HAP-1 (cell line): ENCODE data around the gene ZNF598.
"Not testable (repeated sequence)": the region's sequence is repeated elsewhere in the genome, so short reads cannot be mapped to it uniquely, and the experiment has no call there.

Experiments used
- DNase-seq, 2 experiments: peaks; one replicate each; pipeline ENCODE4 v3.0.0-alpha.2; 2016 to 2020; ENCODE audit warnings: low spot score in 2 of 2
- H3K27me3 ChIP-seq: fragments of 250-450 bp; sonication (Bioruptor Pico); 2 replicates; pipeline ENCODE4 v1.5.1; 2020; ENCODE audit warnings: low read depth, mild to moderate bottlenecking, moderate library complexity
- H3K36me3 ChIP-seq: fragments of 250-450 bp; sonication (Bioruptor Pico); replicated peaks from 2 replicates; pipeline ENCODE4 v1.5.1; 2020; ENCODE audit warnings: mild to moderate bottlenecking
- H3K4me1 ChIP-seq: fragments of 250-450 bp; sonication (Bioruptor Pico); 2 replicates; pipeline ENCODE4 v1.5.1; 2020; ENCODE audit warnings: mild to moderate bottlenecking
- H3K4me3 ChIP-seq: fragments of 250-450 bp; sonication (Bioruptor Pico); 2 replicates; pipeline ENCODE4 v1.5.1; 2020; ENCODE audit warnings: mild to moderate bottlenecking, moderate library complexity
- H3K9me3 ChIP-seq: fragments of 250-450 bp; sonication (Bioruptor Pico); 2 replicates; pipeline ENCODE4 v1.5.1; 2020; ENCODE audit warnings: mild to moderate bottlenecking, moderate library complexity
- in situ Hi-C: fragments of 300-500 bp; cut with MboI; formaldehyde crosslinking; loops from 3 replicates; pipeline ENCODE4 v1.14.3; 2020; ENCODE audit warnings: low sequenced_read_pairs, inconsistent platforms, mixed read lengths

Gene ZNF598

DNA sequence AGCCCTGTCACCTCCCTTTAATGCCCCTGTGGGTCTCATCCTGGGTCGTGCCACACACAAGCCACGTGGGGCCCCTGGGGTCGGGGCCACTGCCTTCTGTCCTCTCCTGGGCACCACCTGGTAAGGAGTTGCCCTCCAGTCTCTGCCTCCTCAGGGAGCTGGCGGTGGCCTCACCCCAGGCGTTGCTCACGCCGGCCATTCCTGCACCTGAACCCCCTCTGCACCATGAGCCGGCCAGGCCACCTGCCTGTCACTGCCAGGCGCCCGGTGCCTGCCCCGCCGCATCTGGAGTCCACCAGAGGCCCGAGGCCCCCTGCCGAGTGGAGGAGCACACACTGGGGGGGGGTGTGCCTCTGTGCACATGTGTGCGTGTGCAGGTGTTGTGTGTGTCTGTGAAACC is 27.5 kb upstream of the ZNF598 start:
- in situ Hi-C loops, result no loop called here
- Histone ChIP-seq H3K27me3 (no peaks in the 10 kb centered on the region), H3K36me3 (peaks cover 6% of the 10 kb centered on the region), H3K4me3 (no peak overlapping the region), H3K9me3 (no peaks in the 10 kb centered on the region), H3K4me1 (no peaks in the 10 kb centered on the region)
- no peak for DNase-seq

DNA sequence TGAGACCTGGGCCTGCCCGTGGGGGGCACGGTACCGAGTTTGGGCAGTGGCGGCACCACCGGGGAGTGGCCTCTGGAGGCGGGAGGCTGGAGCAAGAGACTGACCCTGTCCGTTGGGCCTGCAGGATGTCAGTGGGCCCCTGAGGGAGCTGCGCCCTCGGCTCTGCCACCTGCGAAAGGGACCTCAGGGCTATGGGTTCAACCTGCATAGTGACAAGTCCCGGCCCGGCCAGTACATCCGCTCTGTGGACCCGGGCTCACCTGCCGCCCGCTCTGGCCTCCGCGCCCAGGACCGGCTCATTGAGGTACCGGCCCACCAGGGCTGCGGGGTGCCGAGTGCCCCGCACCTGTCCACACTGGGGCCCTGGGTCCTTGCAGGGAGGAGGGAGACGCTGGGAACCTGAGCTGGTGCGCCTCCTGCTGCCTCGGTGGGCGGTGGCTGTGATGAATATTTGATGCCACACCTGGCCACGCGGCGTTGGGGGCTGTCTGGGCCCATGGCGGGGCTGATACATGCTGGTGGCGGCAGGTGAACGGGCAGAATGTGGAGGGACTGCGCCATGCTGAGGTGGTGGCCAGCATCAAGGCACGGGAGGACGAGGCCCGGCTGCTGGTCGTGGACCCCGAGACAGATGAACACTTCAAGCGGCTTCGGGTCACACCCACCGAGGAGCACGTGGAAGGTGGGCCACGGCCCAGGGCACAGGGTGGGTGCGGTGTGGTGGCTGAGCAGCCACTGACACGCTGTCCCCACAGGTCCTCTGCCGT is 26.8 kb upstream of the ZNF598 start:
- no peak overlapping the region for H3K4me3 ChIP-seq
- peaks cover 6% of the 10 kb centered on the region for H3K36me3 ChIP-seq
- no peaks in the 10 kb centered on the region for H3K4me1 ChIP-seq
- H3K27me3 ChIP-seq, result no peaks in the 10 kb centered on the region
- H3K9me3 ChIP-seq, result no peaks in the 10 kb centered on the region
- DNase-seq, result no peak
- in situ Hi-C loops, result no loop called here

DNA sequence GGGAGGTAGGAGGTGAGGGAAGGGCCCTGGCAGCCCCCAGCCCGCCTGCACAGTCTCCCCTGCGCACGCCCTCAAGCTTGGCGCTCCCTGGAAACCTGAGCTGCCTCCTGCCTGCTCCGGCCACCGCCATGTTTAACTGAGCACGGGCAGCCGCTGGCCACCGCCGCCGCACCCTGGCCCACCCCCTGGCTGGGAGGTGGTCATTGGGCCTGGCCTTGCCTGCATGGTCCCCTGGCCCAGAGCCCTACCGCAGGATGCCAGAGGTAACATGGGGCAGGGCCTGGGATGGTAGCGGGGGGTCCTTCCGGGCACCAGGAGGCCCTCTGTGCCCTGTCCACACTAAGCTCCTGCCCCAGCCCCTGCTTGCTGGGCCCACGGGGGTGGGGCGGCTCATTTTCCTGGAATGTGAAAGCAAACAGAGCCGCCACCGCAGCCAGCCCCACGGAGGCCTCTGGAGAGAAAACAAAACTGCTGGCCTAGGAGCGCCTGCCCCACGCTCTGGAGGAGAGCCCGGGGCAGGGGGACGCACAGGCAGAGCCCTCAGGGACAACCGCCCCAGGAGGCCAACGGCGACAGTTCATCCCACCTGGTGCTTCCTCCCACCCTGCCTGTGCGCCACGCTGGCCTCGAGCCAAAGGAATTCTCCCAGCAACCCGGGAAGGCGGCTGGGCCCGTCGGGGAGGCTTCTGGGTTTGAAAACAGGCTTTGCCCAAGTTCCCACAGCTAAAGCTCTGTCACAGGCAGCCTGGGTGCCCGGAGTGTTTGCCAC is 26.0 kb upstream of the ZNF598 start:
- DNase-seq, result no peak
- no peak overlapping the region for H3K4me3 ChIP-seq

DNA sequence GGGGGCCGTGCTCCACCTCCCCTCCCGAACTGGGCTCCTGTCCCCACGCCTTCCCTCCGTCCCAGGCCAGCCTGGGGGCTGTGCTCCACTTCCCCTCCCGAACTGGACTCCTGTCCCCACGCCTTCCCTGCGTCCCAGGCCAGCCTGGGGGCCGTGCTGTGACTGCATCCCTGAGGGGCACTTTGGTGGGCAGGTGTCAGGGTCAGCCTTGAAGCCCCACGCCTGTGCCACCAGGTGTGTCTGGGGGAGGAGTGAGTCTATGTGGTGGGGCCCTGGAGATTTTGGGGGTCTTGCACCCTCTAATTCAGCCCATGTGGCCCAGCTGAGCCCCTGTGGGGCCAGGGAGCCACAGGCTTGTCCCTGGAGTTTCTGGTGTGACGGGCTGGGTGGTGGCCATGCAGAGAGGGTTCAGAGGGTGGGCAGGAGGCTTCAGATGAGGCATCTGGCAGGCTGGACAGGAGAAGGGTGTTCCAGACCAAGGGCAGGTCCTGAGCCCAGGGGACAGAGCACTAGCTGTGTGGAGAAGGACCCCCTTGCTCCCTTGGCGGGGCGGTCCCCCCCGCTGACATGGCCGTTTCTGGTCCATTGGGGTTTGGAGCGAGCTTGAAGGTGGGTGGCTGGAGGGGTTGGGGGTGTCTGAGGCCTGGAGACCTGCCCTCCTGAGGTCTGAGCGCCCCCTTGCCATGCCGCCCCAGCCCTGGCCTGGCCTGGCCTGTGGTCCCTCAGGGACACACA is 25.2 kb upstream of the ZNF598 start:
- H3K4me3 ChIP-seq, result no peak overlapping the region
- no peaks in the 10 kb centered on the region for H3K4me1 ChIP-seq
- H3K36me3 ChIP-seq, result peaks cover 7% of the 10 kb centered on the region; the same call in 1 of the 2 replicates
- in situ Hi-C loops, result no loop called here
- DNase-seq, result no peak
- H3K9me3 ChIP-seq, result no peaks in the 10 kb centered on the region
- H3K27me3 ChIP-seq, result no peaks in the 10 kb centered on the region

More for the DNA sequence above, 26.0 kb upstream of the ZNF598 start:
- Histone ChIP-seq H3K27me3 (no peaks in the 10 kb centered on the region), H3K4me1 (no peaks in the 10 kb centered on the region), H3K9me3 (no peaks in the 10 kb centered on the region), H3K36me3 (peaks cover 6% of the 10 kb centered on the region)
- in situ Hi-C loops, result no loop called here

DNA sequence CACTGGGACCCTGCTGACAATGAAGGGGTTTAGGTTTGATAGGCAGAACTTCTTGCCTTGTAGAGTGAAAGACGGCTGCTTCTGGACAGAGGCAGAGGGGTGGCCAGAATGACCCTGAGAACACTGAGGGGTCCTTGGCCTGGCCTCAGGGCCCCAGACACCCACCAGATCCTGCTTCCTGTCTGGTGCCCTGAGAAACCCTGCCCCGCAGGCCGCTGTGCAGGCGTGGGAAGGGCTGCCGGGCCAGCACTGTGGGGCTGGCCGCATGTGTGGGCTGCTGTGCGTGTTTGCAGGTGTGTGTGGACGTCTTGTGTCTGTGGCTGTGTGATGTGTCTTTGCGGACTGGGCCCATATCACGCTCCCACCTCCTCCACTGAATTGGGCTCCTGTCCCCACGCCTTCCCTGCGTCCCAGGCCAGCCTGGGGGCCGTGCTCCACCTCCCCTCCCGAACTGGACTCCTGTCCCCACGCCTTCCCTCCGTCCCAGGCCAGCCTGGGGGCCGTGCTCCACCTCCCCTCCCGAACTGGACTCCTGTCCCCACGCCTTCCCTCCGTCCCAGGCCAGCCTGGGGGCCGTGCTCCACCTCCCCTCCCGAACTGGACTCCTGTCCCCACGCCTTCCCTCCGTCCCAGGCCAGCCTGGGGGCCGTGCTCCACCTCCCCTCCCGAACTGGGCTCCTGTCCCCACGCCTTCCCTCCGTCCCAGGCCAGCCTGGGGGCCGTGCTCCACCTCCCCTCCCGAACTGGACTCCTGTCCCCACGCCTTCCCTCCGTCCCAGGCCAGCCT is 24.5 kb upstream of the ZNF598 start:
- H3K27me3 ChIP-seq, H3K4me1 ChIP-seq, DNase-seq, H3K4me3 ChIP-seq, H3K36me3 ChIP-seq, in situ Hi-C loops, H3K9me3 ChIP-seq: not testable (repeated sequence)

- H3K9me3 ChIP-seq, result no peaks in the 10 kb centered on the region
- H3K4me1 ChIP-seq, result no peaks in the 10 kb centered on the region
- in situ Hi-C loops, result no loop called here
- 0 out of 2 replicates have a peak, but pooled peaks cover 10% of the 10 kb centered on the region for H3K36me3 ChIP-seq
- no peak overlapping the region for H3K4me3 ChIP-seq
- DNase-seq, result no peak
- H3K27me3 ChIP-seq, result no peaks in the 10 kb centered on the region
Observed at GRCh38 chr16:2033057-2033908, 23.7 kb upstream of the ZNF598 start.

- Histone ChIP-seq H3K4me1 (peaks cover 3% of the 10 kb centered on the region; the same call in 1 of the 2 replicates), H3K4me3 (no peak overlapping the region), H3K9me3 (no peaks in the 10 kb centered on the region), H3K36me3 (0 out of 2 replicates have a peak, but pooled peaks cover 10% of the 10 kb centered on the region), H3K27me3 (no peaks in the 10 kb centered on the region)
- no peak for DNase-seq
- in situ Hi-C loops, result no loop called here
Observed at GRCh38 chr16:2032285-2033056, 22.9 kb upstream of the ZNF598 start.

GRCh38 chr16:2031081-2031577 is 21.5 kb upstream of the ZNF598 start:
- H3K4me1 ChIP-seq, result peaks cover 3% of the 10 kb centered on the region; the same call in 1 of the 2 replicates
- H3K27me3 ChIP-seq, result no peaks in the 10 kb centered on the region
- no peaks in the 10 kb centered on the region for H3K9me3 ChIP-seq
- in situ Hi-C loops, result no loop called here
- DNase-seq, result no peak
- no peak overlapping the region for H3K4me3 ChIP-seq
- H3K36me3 ChIP-seq, result 0 out of 2 replicates have a peak, but pooled peaks cover 8% of the 10 kb centered on the region

GRCh38 chr16:2030036-2030435 is 20.4 kb upstream of the ZNF598 start:
- Histone ChIP-seq H3K9me3 (no peaks in the 10 kb centered on the region), H3K4me3 (no peak overlapping the region), H3K36me3 (0 out of 2 replicates have a peak, but pooled peaks cover 4% of the 10 kb centered on the region), H3K27me3 (no peaks in the 10 kb centered on the region), H3K4me1 (peaks cover 3% of the 10 kb centered on the region; the same call in 1 of the 2 replicates)
- in situ Hi-C loops, result no loop called here
- no peak for DNase-seq

DNA sequence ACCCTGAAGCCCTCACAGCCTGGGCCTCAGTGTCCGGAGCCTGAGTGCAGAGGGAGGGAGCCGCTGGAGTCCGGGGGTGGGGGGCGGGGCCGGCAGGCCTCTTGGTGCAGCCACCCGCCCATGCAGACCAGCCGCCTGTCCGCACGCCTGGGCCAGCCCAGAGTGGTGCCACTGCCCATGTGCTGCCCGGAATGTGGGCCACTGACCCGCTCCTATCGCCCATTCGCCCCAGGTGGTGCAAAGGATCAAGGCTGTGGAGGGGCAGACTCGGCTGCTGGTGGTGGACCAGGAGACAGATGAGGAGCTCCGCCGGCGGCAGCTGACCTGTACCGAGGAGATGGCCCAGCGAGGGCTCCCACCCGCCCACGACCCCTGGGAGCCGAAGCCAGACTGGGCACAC is 19.7 kb upstream of the ZNF598 start:
- Histone ChIP-seq H3K4me1 (peaks cover 3% of the 10 kb centered on the region; the same call in 1 of the 2 replicates), H3K9me3 (no peaks in the 10 kb centered on the region), H3K27me3 (no peaks in the 10 kb centered on the region), H3K36me3 (0 out of 2 replicates have a peak, but pooled peaks cover 4% of the 10 kb centered on the region), H3K4me3 (no peak overlapping the region)
- in situ Hi-C loops, result no loop called here
- DNase-seq, result no peak

- H3K9me3 ChIP-seq, result no peaks in the 10 kb centered on the region
- H3K36me3 ChIP-seq, result 0 out of 2 replicates have a peak, but pooled peaks cover 4% of the 10 kb centered on the region
- in situ Hi-C loops, result no loop called here
- no peak for DNase-seq
- H3K4me1 ChIP-seq, result peaks cover 3% of the 10 kb centered on the region; the same call in 1 of the 2 replicates
- H3K27me3 ChIP-seq, result no peaks in the 10 kb centered on the region
- H3K4me3 ChIP-seq, result no peak overlapping the region
Observed at GRCh38 chr16:2028620-2029220, 19.1 kb upstream of the ZNF598 start.
